NCI-H2029 treated with DMSO at 0.1 percent for 48 hours (cell line): ENCODE results near the gene YPEL3.

Source experiments
- DNase-seq: peaks from one replicate; lab custom pipeline; 2025; lab: John Stamatoyannopoulos, UW

Gene YPEL3

DNA sequence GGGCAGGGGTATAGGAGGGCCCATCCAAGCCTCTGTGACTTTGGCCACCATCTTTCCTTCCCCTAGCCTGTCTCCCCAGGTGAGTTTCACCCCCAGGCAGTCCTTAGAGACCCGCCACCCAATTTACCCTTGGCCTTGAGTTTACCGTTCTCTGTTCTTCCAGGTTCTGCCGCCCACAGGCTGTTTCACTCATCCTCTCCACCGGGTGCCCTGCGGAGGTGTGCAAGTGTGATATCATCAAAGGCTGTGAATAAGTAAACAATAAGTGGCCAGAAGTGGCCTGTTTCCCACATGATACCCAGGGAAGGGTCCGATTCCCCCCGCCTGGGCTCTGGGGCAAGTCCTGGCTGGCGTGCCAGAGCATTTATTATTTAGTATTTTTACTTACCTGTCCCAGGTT lies 49.8 kb downstream of the YPEL3 start:
- no peak for DNase-seq
